K562 (cell line): ENCODE data around the gene GFI1B. TPM values are rescaled to one million over a fixed set of nuclear protein-coding genes. Genes with fewer than 3 reads are reported as not detected.

Source experiments
- FOXM1 ChIP-seq, 2 experiments: fragments of 450-650 bp in 1 of 2; sonication (generic) in 1 of 2; formaldehyde crosslinking in 1 of 2; IDR thresholded peaks; 2 replicates each; pipeline versions ENCODE4 v1.6.1 to v1.9.0; 2017 to 2022; ENCODE audit warnings: low read depth in 2 of 2, mild to moderate bottlenecking in 2 of 2, missing genetic modification reagents in 1 of 2, moderate library complexity in 1 of 2
- GABPB1 ChIP-seq: sonication (generic); formaldehyde crosslinking; IDR thresholded peaks from 2 replicates; pipeline ENCODE4 v1.8.0; 2022; ENCODE audit warnings: mild to moderate bottlenecking, missing genetic modification reagents
- MYC ChIP-seq, 2 experiments: fragments of 250-450 bp in 1 of 2; sonication (Bioruptor Pico) in 1 of 2; IDR thresholded peaks; 2 replicates each; pipeline versions ENCODE4 v1.5.1 to v1.6.1; 2012 to 2021; ENCODE audit warnings: low read depth in 2 of 2, borderline replicate concordance in 1 of 2, improper control_type of control experiment in 1 of 2, low read length in 1 of 2, mild to moderate bottlenecking in 1 of 2, moderate library complexity in 1 of 2
- PHF20 ChIP-seq: fragments of 450-650 bp; IDR thresholded peaks from 2 replicates; pipeline ENCODE4 v1.6.1; 2018; ENCODE audit not compliant: partially characterized antibody
- POLR3G ChIP-seq: IDR thresholded peaks from 2 replicates; pipeline ENCODE4 v1.6.1; 2011; ENCODE audit not compliant: insufficient read length, insufficient replicate concordance; ENCODE audit errors: extremely low read depth
- SAFB ChIP-seq: fragments of 200-400 bp; formaldehyde crosslinking; IDR thresholded peaks from 2 replicates; pipeline ENCODE4 v1.6.1; 2017; ENCODE audit warnings: low read depth, low read length, borderline replicate concordance
- SMAD4 ChIP-seq: fragments of 250-450 bp; sonication (Bioruptor Pico); conservative IDR thresholded peaks from 2 replicates; pipeline ENCODE4 v1.8.0; 2021; ENCODE audit warnings: inconsistent platforms, mild to moderate bottlenecking, moderate library complexity
- SMC3 ChIP-seq: conservative IDR thresholded peaks from 2 replicates; pipeline ENCODE4 v1.6.1; 2011; ENCODE audit warnings: low read depth, low read length, improper control_type of control experiment; ENCODE audit not compliant: insufficient read depth
- TGIF2 ChIP-seq: sonication (generic); formaldehyde crosslinking; IDR thresholded peaks from 2 replicates; pipeline ENCODE4 v1.8.1; 2022; ENCODE audit warnings: mild to moderate bottlenecking, missing genetic modification reagents, moderate library complexity
- polyA plus RNA-seq, 8 experiments: library from polyadenylated mRNA; depleted of rRNA in 4 of 8; stranded (reverse) in 5 of 8; unstranded in 3 of 8; fragments of >200 nt; fragmentation: Nextera tagmentation in 2 of 8; fragmentation: Illumina TruSeq in 1 of 8; extraction: Ambion mirVana in 2 of 8; extraction: Trizol in 1 of 8; gene quantifications; 2 replicates each; pipeline versions ENCODE4 v1.2.1 to v1.2.3, GENCODE V29; 2011 to 2014; ENCODE audit warnings: inconsistent platforms in 1 of 8, missing spikeins in 1 of 8
- total RNA-seq, 7 experiments: library from RNA; depleted of rRNA in 6 of 7; stranded (reverse); fragments of >200 nt in 6 of 7; fragmentation: Illumina TruSeq in 2 of 7; extraction: Trizol in 2 of 7; gene quantifications; 2 replicates each; pipeline versions ENCODE4 v1.2.1 to v1.2.3, GENCODE V29; 2011 to 2021; ENCODE audit warnings: low replicate concordance in 1 of 7
- TF ChIP-seq, protein P1 (sequence below), 2 experiments: fragments of 450-650 bp; IDR thresholded peaks; 2 replicates each; pipeline ENCODE4 v1.6.1; 2018; ENCODE audit warnings: mild to moderate bottlenecking in 2 of 2, low read depth in 1 of 2; ENCODE audit not compliant: partially characterized antibody in 2 of 2
- TF ChIP-seq, protein P2 (sequence below): sonication (generic); formaldehyde crosslinking; IDR thresholded peaks from 2 replicates; pipeline ENCODE4 v1.9.0; 2022; ENCODE audit warnings: mild to moderate bottlenecking, missing genetic modification reagents
- TF ChIP-seq, protein P3 (sequence below), 2 experiments: fragments of 450-650 bp; IDR thresholded peaks; 2 replicates each; pipeline ENCODE4 v1.6.1; 2016
- TF ChIP-seq, protein P4 (sequence below): fragments of 250-450 bp; sonication (Bioruptor Pico); IDR thresholded peaks from 2 replicates; pipeline ENCODE4 v1.9.0; 2021; ENCODE audit warnings: mild to moderate bottlenecking, inconsistent platforms
- TF ChIP-seq, protein P5 (sequence below): sonication (generic); formaldehyde crosslinking; IDR thresholded peaks from 2 replicates; pipeline ENCODE4 v1.8.0; 2022; ENCODE audit warnings: missing genetic modification reagents, mild to moderate bottlenecking, borderline replicate concordance

GFI1B gene
- total and polyA plus RNA-seq, 9 of the 15 experiments (the other 6 are each of a cell fraction or from before 2014, with no cell fraction given) = 8.0 to 75.7 (median 34.5) TPM

DNA sequence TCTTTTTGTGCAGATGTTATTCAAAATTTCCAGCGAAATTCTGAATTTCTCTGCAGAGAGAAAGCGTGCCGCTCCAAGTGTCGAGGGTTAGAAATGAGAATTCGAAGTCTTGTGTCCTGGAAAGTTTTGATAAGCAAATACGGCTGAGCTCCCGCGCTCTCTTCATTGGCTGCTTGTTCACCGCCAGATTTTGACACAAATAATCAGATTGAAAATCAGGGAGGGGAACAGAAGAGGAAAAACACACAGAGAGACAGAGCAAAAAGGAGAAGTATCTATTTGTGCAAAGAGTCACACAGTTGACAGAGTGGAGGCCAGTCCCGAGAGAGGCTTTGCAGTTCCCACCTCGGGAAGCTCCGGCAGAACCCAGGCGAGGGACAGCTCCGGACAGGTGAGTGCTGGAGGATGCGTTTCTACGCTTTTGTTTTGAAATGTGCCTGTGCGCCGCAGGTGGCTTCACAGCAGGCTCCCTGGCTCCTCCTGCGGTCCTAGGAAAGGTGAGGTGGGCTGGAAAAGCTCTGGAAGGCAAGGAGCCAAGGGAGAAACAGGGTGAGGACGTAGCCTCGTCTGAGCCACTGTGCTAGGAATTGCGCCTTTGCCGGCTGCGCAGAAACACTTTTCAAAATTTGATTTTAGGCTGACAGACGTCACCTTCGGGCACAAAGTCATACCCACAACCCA lies at the start of gene GFI1B (continued):
- TF ChIP-seq TGIF2 (CRISPR knock-in tag) (peak; percentile 70; the same call in 1 of the 2 replicates), SAFB (no peak), MYC (IDR thresholded peaks at IDR 0.05; ENCODE audit: low read depth, low read length) (no peak; the same call in 1 of the 2 replicates), MYC (CRISPR knock-in tag; IDR thresholded peaks at IDR 0.05; ENCODE audit: borderline replicate concordance, low read depth) (no peak), PHF20 (no peak), FOXM1 (IDR thresholded peaks at IDR 0.05; ENCODE audit: low read depth) (peak; percentile 10; the same call in 1 of the 2 replicates), FOXM1 (CRISPR knock-in tag; IDR thresholded peaks at IDR 0.05; ENCODE audit: low read depth) (no peak), SMC3 (no peak), POLR3G (no peak), GABPB1 (CRISPR knock-in tag) (peak; percentile 61; the same call in 1 of the 2 replicates), SMAD4 (no peak; the same call in 1 of the 2 replicates)
- TF ChIP-seq, protein P1, sequence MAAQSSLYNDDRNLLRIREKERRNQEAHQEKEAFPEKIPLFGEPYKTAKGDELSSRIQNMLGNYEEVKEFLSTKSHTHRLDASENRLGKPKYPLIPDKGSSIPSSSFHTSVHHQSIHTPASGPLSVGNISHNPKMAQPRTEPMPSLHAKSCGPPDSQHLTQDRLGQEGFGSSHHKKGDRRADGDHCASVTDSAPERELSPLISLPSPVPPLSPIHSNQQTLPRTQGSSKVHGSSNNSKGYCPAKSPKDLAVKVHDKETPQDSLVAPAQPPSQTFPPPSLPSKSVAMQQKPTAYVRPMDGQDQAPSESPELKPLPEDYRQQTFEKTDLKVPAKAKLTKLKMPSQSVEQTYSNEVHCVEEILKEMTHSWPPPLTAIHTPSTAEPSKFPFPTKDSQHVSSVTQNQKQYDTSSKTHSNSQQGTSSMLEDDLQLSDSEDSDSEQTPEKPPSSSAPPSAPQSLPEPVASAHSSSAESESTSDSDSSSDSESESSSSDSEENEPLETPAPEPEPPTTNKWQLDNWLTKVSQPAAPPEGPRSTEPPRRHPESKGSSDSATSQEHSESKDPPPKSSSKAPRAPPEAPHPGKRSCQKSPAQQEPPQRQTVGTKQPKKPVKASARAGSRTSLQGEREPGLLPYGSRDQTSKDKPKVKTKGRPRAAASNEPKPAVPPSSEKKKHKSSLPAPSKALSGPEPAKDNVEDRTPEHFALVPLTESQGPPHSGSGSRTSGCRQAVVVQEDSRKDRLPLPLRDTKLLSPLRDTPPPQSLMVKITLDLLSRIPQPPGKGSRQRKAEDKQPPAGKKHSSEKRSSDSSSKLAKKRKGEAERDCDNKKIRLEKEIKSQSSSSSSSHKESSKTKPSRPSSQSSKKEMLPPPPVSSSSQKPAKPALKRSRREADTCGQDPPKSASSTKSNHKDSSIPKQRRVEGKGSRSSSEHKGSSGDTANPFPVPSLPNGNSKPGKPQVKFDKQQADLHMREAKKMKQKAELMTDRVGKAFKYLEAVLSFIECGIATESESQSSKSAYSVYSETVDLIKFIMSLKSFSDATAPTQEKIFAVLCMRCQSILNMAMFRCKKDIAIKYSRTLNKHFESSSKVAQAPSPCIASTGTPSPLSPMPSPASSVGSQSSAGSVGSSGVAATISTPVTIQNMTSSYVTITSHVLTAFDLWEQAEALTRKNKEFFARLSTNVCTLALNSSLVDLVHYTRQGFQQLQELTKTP (IDR thresholded peaks at IDR 0.05; ENCODE audit: low read depth in 1 of 2, partially characterized antibody in 2 of 2) = peak in 1 of 2 experiments; percentile 52
- TF ChIP-seq, protein P2, sequence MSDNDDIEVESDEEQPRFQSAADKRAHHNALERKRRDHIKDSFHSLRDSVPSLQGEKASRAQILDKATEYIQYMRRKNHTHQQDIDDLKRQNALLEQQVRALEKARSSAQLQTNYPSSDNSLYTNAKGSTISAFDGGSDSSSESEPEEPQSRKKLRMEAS (CRISPR knock-in tag) = 0 out of 2 replicates have a peak, but pooled peaks have one; percentile 29
- TF ChIP-seq, protein P3, sequence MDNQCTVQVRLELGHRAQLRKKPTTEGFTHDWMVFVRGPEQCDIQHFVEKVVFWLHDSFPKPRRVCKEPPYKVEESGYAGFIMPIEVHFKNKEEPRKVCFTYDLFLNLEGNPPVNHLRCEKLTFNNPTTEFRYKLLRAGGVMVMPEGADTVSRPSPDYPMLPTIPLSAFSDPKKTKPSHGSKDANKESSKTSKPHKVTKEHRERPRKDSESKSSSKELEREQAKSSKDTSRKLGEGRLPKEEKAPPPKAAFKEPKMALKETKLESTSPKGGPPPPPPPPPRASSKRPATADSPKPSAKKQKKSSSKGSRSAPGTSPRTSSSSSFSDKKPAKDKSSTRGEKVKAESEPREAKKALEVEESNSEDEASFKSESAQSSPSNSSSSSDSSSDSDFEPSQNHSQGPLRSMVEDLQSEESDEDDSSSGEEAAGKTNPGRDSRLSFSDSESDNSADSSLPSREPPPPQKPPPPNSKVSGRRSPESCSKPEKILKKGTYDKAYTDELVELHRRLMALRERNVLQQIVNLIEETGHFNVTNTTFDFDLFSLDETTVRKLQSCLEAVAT (IDR thresholded peaks at IDR 0.05) = peak in 1 of 2 experiments; percentile 40; a peak in 1 of 4 replicates
- TF ChIP-seq, protein P4, sequence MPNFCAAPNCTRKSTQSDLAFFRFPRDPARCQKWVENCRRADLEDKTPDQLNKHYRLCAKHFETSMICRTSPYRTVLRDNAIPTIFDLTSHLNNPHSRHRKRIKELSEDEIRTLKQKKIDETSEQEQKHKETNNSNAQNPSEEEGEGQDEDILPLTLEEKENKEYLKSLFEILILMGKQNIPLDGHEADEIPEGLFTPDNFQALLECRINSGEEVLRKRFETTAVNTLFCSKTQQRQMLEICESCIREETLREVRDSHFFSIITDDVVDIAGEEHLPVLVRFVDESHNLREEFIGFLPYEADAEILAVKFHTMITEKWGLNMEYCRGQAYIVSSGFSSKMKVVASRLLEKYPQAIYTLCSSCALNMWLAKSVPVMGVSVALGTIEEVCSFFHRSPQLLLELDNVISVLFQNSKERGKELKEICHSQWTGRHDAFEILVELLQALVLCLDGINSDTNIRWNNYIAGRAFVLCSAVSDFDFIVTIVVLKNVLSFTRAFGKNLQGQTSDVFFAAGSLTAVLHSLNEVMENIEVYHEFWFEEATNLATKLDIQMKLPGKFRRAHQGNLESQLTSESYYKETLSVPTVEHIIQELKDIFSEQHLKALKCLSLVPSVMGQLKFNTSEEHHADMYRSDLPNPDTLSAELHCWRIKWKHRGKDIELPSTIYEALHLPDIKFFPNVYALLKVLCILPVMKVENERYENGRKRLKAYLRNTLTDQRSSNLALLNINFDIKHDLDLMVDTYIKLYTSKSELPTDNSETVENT = no peak
- TF ChIP-seq, protein P5, sequence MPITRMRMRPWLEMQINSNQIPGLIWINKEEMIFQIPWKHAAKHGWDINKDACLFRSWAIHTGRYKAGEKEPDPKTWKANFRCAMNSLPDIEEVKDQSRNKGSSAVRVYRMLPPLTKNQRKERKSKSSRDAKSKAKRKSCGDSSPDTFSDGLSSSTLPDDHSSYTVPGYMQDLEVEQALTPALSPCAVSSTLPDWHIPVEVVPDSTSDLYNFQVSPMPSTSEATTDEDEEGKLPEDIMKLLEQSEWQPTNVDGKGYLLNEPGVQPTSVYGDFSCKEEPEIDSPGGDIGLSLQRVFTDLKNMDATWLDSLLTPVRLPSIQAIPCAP (CRISPR knock-in tag) = no peak
